ENCODE data around the gene TCF7L2.

GRCh38 chr10:112960151-112960681, 10.2 kb downstream of the TCF7L2 start:
- TF ChIP-seq, protein P1, sequence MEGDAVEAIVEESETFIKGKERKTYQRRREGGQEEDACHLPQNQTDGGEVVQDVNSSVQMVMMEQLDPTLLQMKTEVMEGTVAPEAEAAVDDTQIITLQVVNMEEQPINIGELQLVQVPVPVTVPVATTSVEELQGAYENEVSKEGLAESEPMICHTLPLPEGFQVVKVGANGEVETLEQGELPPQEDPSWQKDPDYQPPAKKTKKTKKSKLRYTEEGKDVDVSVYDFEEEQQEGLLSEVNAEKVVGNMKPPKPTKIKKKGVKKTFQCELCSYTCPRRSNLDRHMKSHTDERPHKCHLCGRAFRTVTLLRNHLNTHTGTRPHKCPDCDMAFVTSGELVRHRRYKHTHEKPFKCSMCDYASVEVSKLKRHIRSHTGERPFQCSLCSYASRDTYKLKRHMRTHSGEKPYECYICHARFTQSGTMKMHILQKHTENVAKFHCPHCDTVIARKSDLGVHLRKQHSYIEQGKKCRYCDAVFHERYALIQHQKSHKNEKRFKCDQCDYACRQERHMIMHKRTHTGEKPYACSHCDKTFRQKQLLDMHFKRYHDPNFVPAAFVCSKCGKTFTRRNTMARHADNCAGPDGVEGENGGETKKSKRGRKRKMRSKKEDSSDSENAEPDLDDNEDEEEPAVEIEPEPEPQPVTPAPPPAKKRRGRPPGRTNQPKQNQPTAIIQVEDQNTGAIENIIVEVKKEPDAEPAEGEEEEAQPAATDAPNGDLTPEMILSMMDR (conservative IDR thresholded peaks at IDR 0.05; ENCODE audit: low read length), result no peak
- no peak for TF ChIP-seq EZH2phosphoT487 (IDR thresholded peaks at IDR 0.05; ENCODE audit: borderline replicate concordance, low read depth, low read length)
